MCF 10A (cell line): ENCODE measurements around the gene ADGRD2. TPM values are rescaled to one million over a fixed set of nuclear protein-coding genes. Genes with fewer than 3 reads are reported as not detected.

Source experiments
- BruUV-seq: library from RNA; stranded (reverse); fragments of 400-500 nt; replicated peaks from 2 replicates; lab custom pipeline; 2021; lab: Mats Ljungman, UMichigan
- CTCF ChIA-PET: fragments of 300-600 bp; sonication (Branson Sonifier 250); formaldehyde crosslinking; extraction: SDS; loops from one replicate; lab custom pipeline; 2021; ENCODE audit warnings: antibody characterized with exemption, inconsistent platforms; lab: Yijun Ruan, JAX
- POLR2A ChIA-PET: fragments of 300-600, 350-650 bp; sonication (Branson Sonifier 250); formaldehyde crosslinking; extraction: SDS; loops from one replicate; lab custom pipeline; 2020; ENCODE audit warnings: antibody characterized with exemption, inconsistent platforms; lab: Yijun Ruan, JAX
- DNase-seq: peaks from one replicate; pipeline ENCODE4 v3.0.0-alpha.2; 2018; ENCODE audit not compliant: unreplicated experiment
- H3K27ac Mint-ChIP-seq: one replicate; pipeline ENCODE4 v1.8.0; 2022; ENCODE audit warnings: mild to moderate bottlenecking, low read depth, mixed read lengths; ENCODE audit not compliant: unreplicated experiment
- H3K27me3 Mint-ChIP-seq: one replicate; pipeline ENCODE4 v1.8.0; 2022; ENCODE audit warnings: mixed read lengths; ENCODE audit not compliant: insufficient read depth, unreplicated experiment
- H3K36me3 Mint-ChIP-seq: one replicate; pipeline ENCODE4 v1.8.0; 2022; ENCODE audit warnings: mild to moderate bottlenecking, moderate library complexity, mixed read lengths; ENCODE audit not compliant: insufficient read depth, unreplicated experiment
- H3K4me1 Mint-ChIP-seq: one replicate; pipeline ENCODE4 v1.8.0; 2022; ENCODE audit warnings: mixed read lengths; ENCODE audit not compliant: insufficient read depth, unreplicated experiment
- H3K4me3 Mint-ChIP-seq: one replicate; pipeline ENCODE4 v1.8.0; 2022; ENCODE audit warnings: mild to moderate bottlenecking, moderate library complexity, mixed read lengths; ENCODE audit not compliant: unreplicated experiment
- H3K9me3 Mint-ChIP-seq: one replicate; pipeline ENCODE4 v1.8.0; 2022; ENCODE audit warnings: mixed read lengths; ENCODE audit not compliant: unreplicated experiment
- intact Hi-C: fragments of 100-400 bp; cut with micrococcal nuclease; formaldehyde crosslinking; loops from 2 replicates; pipeline ENCODE4 v1.14.1; 2022
- total RNA-seq: library from RNA; stranded (reverse); gene quantifications from 2 replicates; pipeline ENCODE4 v1.2.3, GENCODE V29; 2022
- TF ChIP-seq, protein P1 (sequence below): fragments of 200-600 bp; IDR thresholded peaks from one replicate; pipeline ENCODE4 v1.8.0; 2022; ENCODE audit warnings: antibody characterized with exemption, mild to moderate bottlenecking; ENCODE audit not compliant: unreplicated experiment

The ADGRD2 gene
- total RNA-seq, 1 experiment from 2014 or later: not detected

DNA sequence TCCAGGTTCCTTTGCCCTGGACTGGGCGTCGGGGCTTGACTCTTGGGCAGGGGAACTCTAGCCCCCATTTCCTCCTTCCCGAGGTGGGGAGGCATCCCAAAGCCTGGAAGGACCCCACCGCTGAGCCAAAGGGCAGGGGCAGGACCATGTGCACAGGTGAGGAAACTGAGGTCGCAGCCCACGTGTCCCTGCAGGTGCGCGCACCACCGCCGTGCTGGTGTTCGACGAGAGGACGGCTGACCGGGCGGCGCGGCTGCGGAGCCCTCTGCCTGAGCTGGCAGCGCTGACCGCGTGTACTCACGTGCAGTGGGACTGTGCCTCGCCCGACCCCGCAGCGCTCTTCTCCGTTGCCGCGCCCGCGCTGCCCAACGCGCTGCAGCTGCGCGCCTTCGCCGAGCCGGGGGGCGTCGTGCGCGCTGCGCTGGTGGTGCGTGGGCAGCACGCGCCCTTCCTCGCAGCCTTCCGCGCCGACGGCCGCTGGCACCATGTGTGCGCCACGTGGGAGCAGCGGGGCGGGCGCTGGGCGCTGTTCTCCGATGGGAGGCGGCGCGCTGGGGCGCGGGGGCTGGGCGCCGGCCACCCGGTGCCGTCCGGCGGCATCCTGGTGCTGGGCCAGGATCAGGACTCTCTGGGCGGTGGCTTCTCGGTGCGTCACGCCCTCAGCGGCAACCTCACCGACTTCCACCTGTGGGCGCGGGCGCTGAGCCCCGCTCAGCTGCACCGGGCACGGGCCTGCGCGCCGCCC, 2.8 kb downstream of the ADGRD2 start:
- H3K36me3 Mint-ChIP-seq: no peaks in the 10 kb centered on the region
- CTCF ChIA-PET: no interaction called here

DNA sequence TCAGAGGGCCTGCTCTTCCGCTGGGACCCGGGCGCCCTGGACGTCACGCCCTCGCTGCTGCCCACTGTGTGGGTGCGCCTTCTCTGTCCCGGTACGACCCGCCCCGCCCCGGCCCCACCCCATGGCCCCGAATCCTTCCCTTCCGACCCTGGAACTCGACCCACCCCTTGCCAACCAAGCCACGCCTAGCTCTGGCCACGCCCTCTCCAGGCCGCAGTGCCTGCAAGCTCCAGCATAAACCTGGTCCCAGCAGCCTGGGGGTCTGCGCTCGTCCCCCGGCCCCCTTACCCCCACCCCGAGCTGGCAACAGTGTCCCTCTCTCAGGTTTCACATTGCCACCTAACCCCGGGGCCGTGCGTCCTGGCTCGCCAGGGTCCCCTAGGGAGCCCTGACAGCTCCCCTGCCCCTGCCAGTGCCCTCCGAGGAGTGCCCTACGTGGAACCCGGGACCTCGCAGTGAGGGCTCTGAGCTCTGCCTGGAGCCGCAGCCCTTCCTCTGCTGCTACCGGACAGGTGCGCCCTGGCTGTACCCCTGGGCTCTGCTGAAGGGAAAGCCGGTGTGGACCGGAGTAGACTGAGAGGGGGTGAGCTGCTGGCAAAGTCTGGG, 3.4 kb downstream of the ADGRD2 start:
- TF ChIP-seq, protein P1, sequence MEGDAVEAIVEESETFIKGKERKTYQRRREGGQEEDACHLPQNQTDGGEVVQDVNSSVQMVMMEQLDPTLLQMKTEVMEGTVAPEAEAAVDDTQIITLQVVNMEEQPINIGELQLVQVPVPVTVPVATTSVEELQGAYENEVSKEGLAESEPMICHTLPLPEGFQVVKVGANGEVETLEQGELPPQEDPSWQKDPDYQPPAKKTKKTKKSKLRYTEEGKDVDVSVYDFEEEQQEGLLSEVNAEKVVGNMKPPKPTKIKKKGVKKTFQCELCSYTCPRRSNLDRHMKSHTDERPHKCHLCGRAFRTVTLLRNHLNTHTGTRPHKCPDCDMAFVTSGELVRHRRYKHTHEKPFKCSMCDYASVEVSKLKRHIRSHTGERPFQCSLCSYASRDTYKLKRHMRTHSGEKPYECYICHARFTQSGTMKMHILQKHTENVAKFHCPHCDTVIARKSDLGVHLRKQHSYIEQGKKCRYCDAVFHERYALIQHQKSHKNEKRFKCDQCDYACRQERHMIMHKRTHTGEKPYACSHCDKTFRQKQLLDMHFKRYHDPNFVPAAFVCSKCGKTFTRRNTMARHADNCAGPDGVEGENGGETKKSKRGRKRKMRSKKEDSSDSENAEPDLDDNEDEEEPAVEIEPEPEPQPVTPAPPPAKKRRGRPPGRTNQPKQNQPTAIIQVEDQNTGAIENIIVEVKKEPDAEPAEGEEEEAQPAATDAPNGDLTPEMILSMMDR: no peak
- no peak for DNase-seq
- intact Hi-C loops: no loop called here

More for the DNA sequence above, 2.8 kb downstream of the ADGRD2 start:
- no TSS peak for BruUV-seq
- TF ChIP-seq, protein P1: no peak
- intact Hi-C loops: no loop called here
- Mint-ChIP-seq H3K4me3 (no peak overlapping the region), H3K27ac (no peak overlapping the region), H3K9me3 (no peaks in the 10 kb centered on the region), H3K4me1 (no peaks in the 10 kb centered on the region), H3K27me3 (no peaks in the 10 kb centered on the region)
- DNase-seq: no peak
- POLR2A ChIA-PET: no interaction called here

DNA sequence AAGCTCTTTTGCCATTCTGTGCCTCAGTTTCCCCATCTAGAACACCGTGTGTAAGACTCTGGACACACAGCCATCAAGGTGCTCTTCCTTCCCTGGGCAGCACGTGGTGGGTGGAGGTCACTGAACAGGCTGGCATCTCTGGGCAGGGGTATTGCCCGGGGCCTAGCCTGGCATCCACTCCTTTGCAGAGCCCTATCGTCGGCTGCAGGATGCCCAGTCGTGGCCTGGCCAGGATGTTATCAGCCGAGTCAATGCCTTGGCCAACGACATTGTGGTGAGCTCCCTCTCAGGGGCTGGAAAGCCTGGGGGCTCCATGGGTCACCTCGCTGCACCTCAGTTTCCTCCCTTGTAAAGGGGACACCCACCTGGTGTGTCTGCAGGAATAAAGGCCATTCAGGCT, 4.0 kb downstream of the ADGRD2 start:
- BruUV-seq: no TSS peak
- Mint-ChIP-seq H3K4me3 (no peak overlapping the region), H3K9me3 (no peaks in the 10 kb centered on the region), H3K27ac (no peak overlapping the region), H3K36me3 (no peaks in the 10 kb centered on the region), H3K4me1 (no peaks in the 10 kb centered on the region), H3K27me3 (no peaks in the 10 kb centered on the region)
- TF ChIP-seq, protein P1: no peak
- no peak for DNase-seq
- ChIA-PET CTCF (no interaction called here), POLR2A (no interaction called here)
- intact Hi-C loops: no loop called here

More for the DNA sequence above, 3.4 kb downstream of the ADGRD2 start:
- no peaks in the 10 kb centered on the region for H3K36me3 Mint-ChIP-seq
- no peak overlapping the region for H3K4me3 Mint-ChIP-seq
- ChIA-PET CTCF (no interaction called here), POLR2A (no interaction called here)
- H3K27me3 Mint-ChIP-seq: no peaks in the 10 kb centered on the region
- no peak overlapping the region for H3K27ac Mint-ChIP-seq
- no peaks in the 10 kb centered on the region for H3K9me3 Mint-ChIP-seq
- no TSS peak for BruUV-seq
- no peaks in the 10 kb centered on the region for H3K4me1 Mint-ChIP-seq

- H3K9me3 Mint-ChIP-seq: no peaks in the 10 kb centered on the region
- H3K27me3 Mint-ChIP-seq: no peaks in the 10 kb centered on the region
- POLR2A ChIA-PET: no interaction called here
- H3K4me1 Mint-ChIP-seq: no peaks in the 10 kb centered on the region
- CTCF ChIA-PET: interaction anchor here (0.6 to 0.7 kb wide), 3 partner anchors 150 to 415 kb away, joined by 3 to 4 read pairs (median 3); partner anchors contain the start of gene WDR38
- no peaks in the 10 kb centered on the region for H3K36me3 Mint-ChIP-seq
- no peak for DNase-seq
- TF ChIP-seq, protein P1: no peak
- H3K4me3 Mint-ChIP-seq: no peak overlapping the region
- intact Hi-C loops: no loop called here
- no TSS peak for BruUV-seq
- H3K27ac Mint-ChIP-seq: no peak overlapping the region
These were observed 4.7 kb downstream of the ADGRD2 start for GRCh38 chr9:124454791-124455443.
